Measurements from ENCODE around the gene CTTNBP2.

CTTNBP2 gene

DNA sequence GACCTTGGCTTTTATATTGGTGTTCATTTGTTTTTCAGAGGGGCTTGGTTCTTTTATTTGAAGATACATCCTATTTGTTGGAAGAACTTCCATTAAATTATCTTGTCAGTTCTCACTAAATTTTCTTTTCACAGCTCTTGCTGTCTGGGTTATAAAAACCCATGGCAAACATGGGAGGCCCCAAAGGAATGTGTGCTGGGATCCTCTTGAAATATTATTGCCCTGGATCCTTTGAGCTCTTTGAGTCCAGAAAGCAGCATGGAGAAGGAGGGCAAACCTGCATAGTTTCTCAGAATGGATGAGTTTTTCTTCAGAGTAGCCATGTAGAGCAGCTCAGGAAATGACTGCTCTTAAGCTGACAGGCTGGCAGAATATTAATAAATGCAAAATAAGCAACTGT lies 187.4 kb downstream of the CTTNBP2 start:
- no peak for DNase-seq (ENCODE audit: low read depth)

DNA sequence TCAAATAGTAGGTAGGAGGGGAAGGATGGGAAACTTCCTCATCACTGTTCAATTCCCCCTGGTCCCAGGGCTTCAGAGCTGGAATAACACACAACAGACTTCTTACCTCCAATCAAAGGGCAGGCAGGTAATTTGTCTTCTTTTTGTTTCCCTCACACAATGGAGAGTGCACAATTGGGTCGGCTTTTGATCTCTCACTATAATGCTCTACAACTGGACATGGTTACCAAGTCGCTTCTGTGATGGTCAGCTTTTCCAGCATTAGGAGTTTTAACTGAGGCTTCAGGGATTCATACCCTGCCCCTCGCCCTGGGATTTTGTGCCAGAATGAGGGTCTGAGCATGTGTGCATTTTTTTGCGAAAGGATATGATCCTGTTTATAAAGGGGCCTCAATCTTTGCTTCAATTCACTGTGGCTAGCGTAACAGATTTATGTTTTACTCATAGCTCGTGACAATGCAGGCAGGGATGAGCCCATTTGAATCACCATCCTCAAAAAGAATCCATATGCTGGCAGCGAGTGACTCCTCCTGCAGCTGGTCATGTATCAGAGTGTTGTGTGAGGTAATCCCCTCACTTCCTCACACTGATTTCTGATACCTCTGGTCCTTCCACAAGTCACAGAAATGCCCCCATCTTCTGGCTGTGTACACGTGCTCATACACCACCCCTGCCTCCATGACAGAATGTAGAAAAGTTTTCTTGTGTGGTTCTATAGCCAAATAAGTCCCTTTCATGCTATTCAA lies 189.6 kb downstream of the CTTNBP2 start:
- no peak for DNase-seq (ENCODE audit: low read depth)

DNA sequence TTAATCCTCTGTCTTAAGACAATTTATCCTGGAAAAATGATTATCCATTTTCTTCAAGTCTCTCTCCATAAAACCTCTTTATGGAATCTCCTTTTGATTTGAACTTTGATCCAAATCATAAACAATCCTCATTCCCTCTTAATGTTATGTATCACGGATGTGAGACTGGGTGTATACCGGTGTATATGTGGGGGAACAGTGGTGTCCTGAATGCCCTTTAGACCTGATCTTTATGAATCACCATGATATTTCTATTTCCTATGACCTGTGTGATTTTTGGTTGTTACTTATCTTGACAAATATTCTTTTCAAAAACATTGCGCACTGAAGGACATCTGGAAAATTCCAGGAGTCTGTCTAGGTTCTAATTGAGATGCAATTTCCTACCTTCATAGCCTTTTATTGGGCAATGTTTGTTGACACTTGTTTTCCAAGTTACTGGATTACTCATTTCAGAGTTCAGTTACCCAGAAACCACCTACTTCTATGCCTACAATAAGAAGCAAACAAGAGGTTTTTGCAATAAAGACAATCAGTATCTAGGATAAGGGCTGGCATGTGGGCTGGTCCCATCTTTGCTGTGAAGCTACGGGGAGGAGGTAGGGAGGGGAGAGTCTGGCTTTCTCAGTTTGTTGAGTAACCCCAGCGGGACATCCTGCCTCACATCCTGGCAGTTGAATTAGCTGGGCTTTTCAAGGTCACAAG lies 190.4 kb downstream of the CTTNBP2 start:
- DNase-seq (ENCODE audit: low read depth): no peak

DNA sequence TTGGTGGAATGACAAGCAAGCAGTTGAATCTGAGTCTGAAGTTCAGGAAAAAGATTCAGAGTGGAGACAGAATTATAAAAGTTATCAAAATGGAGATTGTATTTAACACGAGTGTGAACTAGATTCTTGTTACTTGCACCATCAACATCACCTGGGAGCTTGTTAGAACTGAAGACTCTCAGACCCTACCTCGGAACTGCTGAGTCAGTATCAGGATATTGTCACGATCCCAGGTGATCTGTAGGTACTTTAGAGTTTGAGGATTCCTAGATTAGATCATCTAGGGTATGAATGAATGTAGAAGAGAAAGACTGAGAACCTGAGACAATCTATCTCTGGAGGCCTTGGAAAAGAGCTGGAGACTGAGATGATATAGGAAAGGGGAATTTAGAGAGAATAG lies 194.1 kb downstream of the CTTNBP2 start:
- no peak for DNase-seq (ENCODE audit: low read depth)

DNA sequence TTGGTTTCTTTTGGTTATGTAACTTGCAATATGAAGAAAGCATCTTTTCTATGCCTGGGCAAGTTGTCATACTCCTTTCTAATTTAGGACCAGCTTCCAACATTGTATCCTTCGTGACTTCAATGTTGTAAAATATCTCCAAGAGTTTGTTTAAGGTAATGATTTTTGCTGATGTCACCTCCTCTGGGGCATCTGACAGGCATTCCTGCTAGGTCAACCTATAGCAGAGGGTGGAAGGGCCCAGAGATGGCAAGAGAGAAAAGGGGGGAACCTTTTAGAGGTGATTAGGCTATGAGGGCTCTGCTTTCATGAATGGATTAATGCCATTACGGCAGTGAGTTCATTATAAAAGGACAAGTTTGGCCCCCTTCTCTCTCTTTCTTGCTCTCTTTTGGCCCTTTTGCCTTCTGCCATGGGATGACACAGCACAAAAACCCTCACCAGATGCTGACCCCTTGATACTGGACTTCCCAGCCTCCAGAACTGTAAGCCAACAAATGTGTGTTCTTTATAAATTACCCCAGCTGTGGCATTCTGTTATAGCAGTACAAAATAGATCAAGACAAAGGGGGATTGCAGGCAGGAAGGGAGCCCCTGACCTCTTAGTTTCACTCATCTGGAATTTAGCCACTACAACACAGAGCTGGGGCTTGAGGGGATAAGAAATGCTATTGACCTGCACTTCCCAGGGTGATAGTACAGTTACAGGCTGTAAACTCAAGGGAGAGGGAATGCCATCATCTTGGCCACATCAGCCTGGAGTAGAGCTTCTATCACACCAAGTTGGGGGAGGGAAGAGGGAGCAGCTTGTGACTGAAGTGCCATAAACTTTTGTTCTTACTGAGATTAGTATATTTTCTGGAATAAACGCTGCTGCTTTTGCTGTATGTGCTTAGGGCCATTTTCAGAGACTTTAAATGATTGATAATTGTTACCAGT lies 197.5 kb downstream of the CTTNBP2 start:
- DNase-seq (ENCODE audit: low read depth): no peak

DNA sequence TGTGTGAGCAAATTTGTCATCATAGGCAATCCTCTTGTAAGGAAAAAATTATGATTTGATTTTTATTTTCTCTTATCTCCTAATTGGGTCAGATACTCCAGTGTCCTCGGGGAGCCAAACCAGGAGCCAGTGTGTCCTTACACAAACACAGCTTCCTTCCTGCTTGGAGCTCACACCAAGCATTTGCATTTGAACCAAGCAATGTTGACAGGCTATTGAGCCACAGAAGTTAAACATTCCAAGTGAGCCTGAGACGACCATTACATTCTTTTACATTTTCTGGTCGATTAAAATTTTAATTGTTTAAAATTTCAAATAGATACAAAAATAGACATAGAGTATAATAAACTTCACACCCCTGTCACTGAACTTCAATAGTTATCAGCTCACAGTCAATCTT lies 198.6 kb downstream of the CTTNBP2 start:
- DNase-seq (ENCODE audit: low read depth): no peak

DNA sequence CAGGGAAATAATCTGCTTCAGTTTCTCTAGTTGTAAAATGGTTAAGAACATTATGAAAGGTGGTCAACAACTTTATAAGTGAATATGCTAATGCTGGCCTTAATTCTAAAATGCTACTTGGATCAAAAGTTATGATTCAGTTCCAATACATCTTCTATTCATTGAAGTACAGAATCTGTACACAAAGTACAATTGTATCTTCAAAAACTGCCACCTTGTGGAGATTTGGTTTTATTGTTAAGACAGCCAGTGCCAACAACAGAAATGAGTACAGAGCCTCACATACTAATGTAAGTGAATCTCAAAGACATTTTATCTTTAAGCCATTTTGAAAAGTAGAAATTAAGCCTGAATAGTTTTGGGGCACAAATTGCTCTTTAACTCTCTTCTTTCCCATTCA lies 199.4 kb downstream of the CTTNBP2 start:
- DNase-seq (ENCODE audit: low read depth): no peak

DNA sequence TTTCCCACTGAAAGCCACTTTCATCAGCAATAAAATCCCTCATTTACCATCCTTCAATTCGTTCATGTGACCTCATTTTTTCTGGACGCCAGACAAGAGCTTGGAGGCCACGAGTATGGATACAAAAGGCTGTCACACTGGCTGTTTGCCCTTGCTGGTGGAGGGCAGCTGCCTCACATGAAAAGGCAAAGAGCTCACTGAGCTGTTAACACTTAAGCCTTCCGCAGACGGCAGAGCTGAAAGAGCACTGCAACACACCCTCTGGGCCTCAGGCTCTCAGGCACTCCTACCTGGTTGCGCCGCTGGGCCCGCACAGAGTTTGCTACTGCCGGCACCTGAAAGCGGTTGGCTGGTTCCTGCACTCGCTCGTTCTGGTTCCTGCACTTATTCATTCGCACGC lies 199.9 kb downstream of the CTTNBP2 start:
- DNase-seq (ENCODE audit: low read depth): no peak

DNA sequence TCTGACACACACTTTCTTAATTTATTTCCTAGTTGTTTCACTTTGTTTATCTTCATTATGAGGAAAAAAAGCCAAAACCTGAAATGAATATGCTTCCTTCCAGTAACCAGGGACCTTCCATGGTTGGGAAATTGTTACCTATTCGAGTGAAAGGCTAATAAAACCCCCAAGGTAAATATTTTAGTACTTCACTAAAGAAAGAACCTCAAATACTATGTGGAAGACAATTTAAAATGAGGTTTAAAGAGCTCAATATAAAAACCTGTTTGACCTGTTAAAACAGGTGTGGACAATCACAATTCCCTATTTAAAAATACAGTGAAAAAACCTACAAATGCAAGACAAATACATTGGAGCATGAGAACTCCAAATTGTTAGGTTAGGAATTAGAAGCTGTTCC lies 200.8 kb downstream of the CTTNBP2 start:
- no peak for DNase-seq (ENCODE audit: low read depth)

DNA sequence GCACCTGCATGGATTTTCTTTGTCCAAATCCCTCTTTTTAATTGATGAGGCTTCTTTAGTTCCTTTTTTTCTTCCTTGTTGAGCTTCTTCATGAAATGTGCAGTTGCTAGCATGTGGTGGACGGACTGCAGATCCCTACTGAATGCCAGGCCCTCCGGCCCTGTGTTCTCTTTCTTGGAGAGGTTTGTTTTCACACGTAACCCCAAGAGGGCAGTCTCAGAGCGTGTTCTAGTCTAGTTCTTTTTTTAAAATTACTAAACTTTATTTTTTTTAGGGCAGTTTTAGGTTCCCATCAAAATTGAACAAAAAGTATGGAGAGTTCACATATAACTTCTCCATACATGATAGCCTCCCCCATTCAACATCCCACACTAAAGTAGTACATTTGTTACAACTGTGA lies 203.4 kb downstream of the CTTNBP2 start:
- no peak for DNase-seq (ENCODE audit: low read depth)

DNA sequence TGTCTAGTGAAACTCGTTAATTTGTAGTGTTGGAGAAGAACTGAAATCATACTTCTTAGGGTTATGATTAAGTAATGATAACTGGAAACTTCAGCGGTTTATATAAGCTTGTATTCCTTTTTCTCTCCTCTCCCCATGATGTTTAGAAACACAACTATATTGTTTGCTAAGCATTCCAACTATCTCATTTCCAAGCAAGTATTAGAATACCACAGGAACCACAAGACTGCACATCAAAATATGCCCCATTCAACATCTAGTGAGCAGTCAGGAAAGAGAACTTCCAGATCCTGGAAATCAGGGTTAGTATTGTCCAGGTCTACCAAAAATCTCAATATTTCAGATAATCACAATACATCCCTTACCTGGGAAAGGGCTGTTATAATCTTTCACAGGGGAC lies 205.8 kb downstream of the CTTNBP2 start:
- DNase-seq (ENCODE audit: low read depth): no peak

DNA sequence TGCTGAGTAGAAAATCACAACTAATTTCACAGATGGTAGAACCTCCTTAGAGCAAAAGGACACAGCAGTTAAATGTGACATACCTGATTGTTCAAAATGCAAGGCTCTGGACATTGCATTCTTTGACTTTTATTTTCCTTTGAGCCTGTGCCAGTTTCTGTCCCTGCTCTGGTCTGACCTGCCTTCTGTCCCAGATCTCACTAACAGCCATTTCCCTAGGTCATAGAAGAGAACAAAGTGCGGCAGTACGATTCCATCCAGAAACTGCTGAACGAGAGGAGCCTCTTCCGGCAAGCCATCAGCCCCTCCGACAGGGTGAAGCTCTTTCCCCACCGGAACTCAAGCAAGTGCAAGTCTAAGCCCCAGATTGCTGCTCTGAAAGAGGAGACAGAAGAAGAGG lies 206.6 kb downstream of the CTTNBP2 start:
- DNase-seq (ENCODE audit: low read depth): no peak

DNA sequence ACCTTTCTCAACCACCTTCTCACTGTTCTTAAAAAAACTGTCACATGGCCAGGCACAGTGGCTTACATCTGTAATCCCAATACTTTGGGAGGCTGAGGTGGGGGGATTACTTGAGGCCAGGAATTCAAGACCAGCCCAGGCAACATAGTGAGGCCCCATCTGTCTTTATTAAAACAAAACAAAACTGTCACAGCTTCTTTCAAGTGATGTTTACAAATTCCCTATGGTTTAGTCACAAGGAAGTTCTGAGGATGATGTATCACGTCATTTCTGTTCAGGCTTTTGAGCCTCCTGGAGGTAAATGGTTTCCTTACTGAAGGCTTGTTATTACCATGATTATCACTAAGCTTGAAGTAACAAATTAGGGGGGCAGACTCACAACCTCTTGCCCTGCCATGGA lies 207.2 kb downstream of the CTTNBP2 start:
- DNase-seq (ENCODE audit: low read depth): no peak

DNA sequence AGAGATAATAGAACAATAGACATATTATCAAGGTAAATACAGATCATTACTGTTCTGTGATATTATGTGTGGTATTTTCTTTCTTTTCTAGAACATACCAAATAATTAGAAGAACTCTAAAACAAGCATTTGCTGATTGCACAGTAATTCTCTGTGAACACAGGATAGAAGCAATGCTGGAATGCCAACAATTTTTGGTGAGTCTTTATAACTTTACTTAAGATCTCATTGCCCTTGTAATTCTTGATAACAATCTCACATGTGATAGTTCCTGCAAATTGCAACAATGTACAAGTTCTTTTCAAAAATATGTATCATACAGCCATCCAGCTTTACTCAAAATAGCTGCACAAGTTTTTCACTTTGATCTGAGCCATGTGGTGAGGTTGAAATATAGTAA lies 207.9 kb downstream of the CTTNBP2 start:
- no peak for DNase-seq (ENCODE audit: low read depth)

DNA sequence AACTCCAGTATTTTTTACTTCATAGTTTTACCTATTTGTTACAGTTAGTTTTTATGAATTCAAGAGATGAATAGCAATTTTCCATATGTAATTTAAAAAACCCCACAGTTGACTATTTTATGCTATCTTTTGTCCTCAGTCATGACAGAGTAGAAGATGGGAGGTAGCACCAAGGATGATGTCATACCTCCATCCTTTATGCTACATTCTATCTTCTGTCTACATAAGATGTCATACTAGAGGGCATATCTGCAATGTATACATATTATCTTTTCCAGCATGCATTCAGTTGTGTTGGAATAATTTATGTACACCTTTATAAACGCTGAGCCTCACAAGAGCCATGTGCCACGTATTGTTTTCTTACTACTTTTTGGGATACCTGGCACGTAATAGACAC lies 209.2 kb downstream of the CTTNBP2 start:
- DNase-seq (ENCODE audit: low read depth): no peak

DNA sequence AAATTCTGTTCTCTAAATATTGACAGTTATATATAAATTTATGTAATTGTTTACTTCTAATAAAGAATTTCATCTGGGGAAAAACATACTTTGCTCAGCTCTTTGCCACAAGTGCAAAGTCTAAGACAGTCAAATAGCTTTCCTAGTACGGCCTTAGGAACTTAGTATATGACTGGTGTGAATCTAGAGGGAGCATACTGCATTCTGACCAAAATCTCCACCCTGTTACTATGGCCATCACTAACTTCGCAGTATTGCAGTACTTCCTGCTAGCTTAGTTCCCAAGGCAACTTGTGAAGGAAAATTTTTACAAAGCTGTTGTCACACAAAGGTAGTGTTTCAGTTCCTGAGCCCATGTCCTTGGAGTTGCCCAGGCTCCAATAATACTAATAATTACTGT lies 211.9 kb downstream of the CTTNBP2 start:
- no peak for DNase-seq (ENCODE audit: low read depth)

Measured in GM04504 (cell line).